Urinary bladder (tissue), 4 donors: ENCODE results near the gene ENHO. TPM values are rescaled to one million over a fixed set of nuclear protein-coding genes. Genes with fewer than 3 reads are reported as not detected.
"Not testable (repeated sequence)": the region's sequence is repeated elsewhere in the genome, so short reads cannot be mapped to it uniquely, and the experiment has no call there.

Source experiments
- DNase-seq: peaks from one replicate; pipeline ENCODE4 v3.0.0-alpha.2; 2015; ENCODE audit errors: extremely low spot score
- H3K27ac ChIP-seq: one replicate; pipeline ENCODE4 v1.5.1; 2013; ENCODE audit warnings: low read depth, mild to moderate bottlenecking, moderate library complexity
- H3K36me3 ChIP-seq: one replicate; pipeline ENCODE4 v1.6.1; 2013; ENCODE audit warnings: mild to moderate bottlenecking, moderate library complexity; ENCODE audit not compliant: insufficient read depth
- H3K4me1 ChIP-seq: one replicate; pipeline ENCODE4 v1.6.1; 2013; ENCODE audit warnings: mild to moderate bottlenecking, moderate library complexity; ENCODE audit not compliant: insufficient read depth
- H3K4me3 ChIP-seq: one replicate; pipeline ENCODE4 v1.5.1; 2013; ENCODE audit warnings: low read depth, low read length
- WGBS: extraction: QIAGEN DNeasy Blood & Tissue Kit; methylation state at CpG from one replicate; pipeline ENCODE4 v1.1.7; 2013; 5-methylcytosine and 5-hydroxymethylcytosine counted together
- polyA plus RNA-seq: library from polyadenylated mRNA; stranded (reverse); fragments of 200-250 nt; gene quantifications from one replicate; pipeline ENCODE4 v1.2.3, GENCODE V29; 2013
- total RNA-seq: library from RNA; depleted of rRNA; stranded (reverse); fragments of >200 nt; gene quantifications from one replicate; pipeline ENCODE4 v1.2.3, GENCODE V29; 2014
- donor health status: healthy with polysubstance abuse.
- donor health status: healthy.

The ENHO gene
- total and polyA plus RNA-seq, 2 donors, result 0.26 to 1.8 TPM

GRCh38 chr9:34532041-34532440 lies 9.3 kb upstream of the ENHO start:
- not testable (repeated sequence) for H3K4me1 ChIP-seq, H3K4me3 ChIP-seq, H3K27ac ChIP-seq, H3K36me3 ChIP-seq, DNase-seq
- WGBS, result 79% methylated on average over 8 of the region's 8 CpGs

GRCh38 chr9:34526026-34526425 lies 3.2 kb upstream of the ENHO start:
- no peak overlapping the region for H3K4me3 ChIP-seq
- WGBS, result 77% methylated on average over 2 of the region's 2 CpGs
- no peak overlapping the region for H3K27ac ChIP-seq
- no peak for DNase-seq
- H3K4me1 ChIP-seq, result no peaks in the 10 kb centered on the region
- no peaks in the 10 kb centered on the region for H3K36me3 ChIP-seq

- 70% methylated on average over 3 of the region's 3 CpGs for WGBS
- Histone ChIP-seq H3K27ac (no peak overlapping the region), H3K4me1 (no peaks in the 10 kb centered on the region), H3K4me3 (no peak overlapping the region), H3K36me3 (no peaks in the 10 kb centered on the region)
- DNase-seq, result no peak
Measured at GRCh38 chr9:34524349-34524748, 1.6 kb upstream of the ENHO start.

- no peaks in the 10 kb centered on the region for H3K36me3 ChIP-seq
- DNase-seq, result no peak
- 20% methylated on average over 31 of the region's 31 CpGs for WGBS
- H3K27ac ChIP-seq, result no peak overlapping the region
- peak overlapping the region; percentile 52 for H3K4me3 ChIP-seq
- no peaks in the 10 kb centered on the region for H3K4me1 ChIP-seq
Measured at GRCh38 chr9:34522091-34522887, 501 bp downstream of the ENHO start.

- Histone ChIP-seq H3K27ac (no peak overlapping the region), H3K4me1 (no peaks in the 10 kb centered on the region), H3K36me3 (no peaks in the 10 kb centered on the region), H3K4me3 (no peak overlapping the region)
- WGBS, result 95% methylated on average over 11 of the region's 11 CpGs
- no peak for DNase-seq
Measured at GRCh38 chr9:34521406-34522045, 1.3 kb downstream of the ENHO start.

GRCh38 chr9:34520505-34521385 lies 2.0 kb downstream of the ENHO start:
- 94% methylated on average over 6 of the region's 6 CpGs for WGBS
- DNase-seq, result no peak
- Histone ChIP-seq H3K4me3 (no peak overlapping the region), H3K36me3 (no peaks in the 10 kb centered on the region), H3K4me1 (no peaks in the 10 kb centered on the region), H3K27ac (no peak overlapping the region)

GRCh38 chr9:34520096-34520495 lies 2.7 kb downstream of the ENHO start:
- 85% methylated on average over 6 of the region's 6 CpGs for WGBS
- no peak for DNase-seq
- H3K36me3 ChIP-seq, result no peaks in the 10 kb centered on the region
- H3K4me1 ChIP-seq, result no peaks in the 10 kb centered on the region
- H3K27ac ChIP-seq, result no peak overlapping the region
- H3K4me3 ChIP-seq, result no peak overlapping the region

- Histone ChIP-seq H3K27ac (no peak overlapping the region), H3K36me3 (no peaks in the 10 kb centered on the region), H3K4me1 (no peaks in the 10 kb centered on the region), H3K4me3 (no peak overlapping the region)
- DNase-seq, result no peak
- 87% methylated on average over 2 of the region's 2 CpGs for WGBS
Measured at GRCh38 chr9:34519321-34520020, 3.3 kb downstream of the ENHO start.

- 80% methylated on average over 2 of the region's 2 CpGs for WGBS
- Histone ChIP-seq H3K36me3 (no peaks in the 10 kb centered on the region), H3K4me1 (no peaks in the 10 kb centered on the region), H3K4me3 (no peak overlapping the region), H3K27ac (no peak overlapping the region)
- DNase-seq, result no peak
Measured at GRCh38 chr9:34518896-34519295, 3.9 kb downstream of the ENHO start.

- no peak for DNase-seq
- no peaks in the 10 kb centered on the region for H3K4me1 ChIP-seq
- no peak overlapping the region for H3K27ac ChIP-seq
- WGBS, result 77% methylated on average over 6 of the region's 6 CpGs
- H3K36me3 ChIP-seq, result no peaks in the 10 kb centered on the region
- no peak overlapping the region for H3K4me3 ChIP-seq
Measured at GRCh38 chr9:34518110-34518616, 4.6 kb downstream of the ENHO start.

GRCh38 chr9:34517185-34517584 lies 5.6 kb downstream of the ENHO start:
- Histone ChIP-seq H3K36me3 (no peaks in the 10 kb centered on the region), H3K4me1 (no peaks in the 10 kb centered on the region), H3K27ac (no peak overlapping the region), H3K4me3 (no peak overlapping the region)
- no peak for DNase-seq
- WGBS, result 89% methylated on average over 7 of the region's 7 CpGs

- H3K4me1 ChIP-seq, result no peaks in the 10 kb centered on the region
- H3K36me3 ChIP-seq, result no peaks in the 10 kb centered on the region
- H3K4me3 ChIP-seq, result no peak overlapping the region
- no peak for DNase-seq
- WGBS, result 94% methylated on average over 3 of the region's 3 CpGs
- no peak overlapping the region for H3K27ac ChIP-seq
Measured at GRCh38 chr9:34515959-34516358, 6.8 kb downstream of the ENHO start.

GRCh38 chr9:34514816-34515215 lies 8.0 kb downstream of the ENHO start:
- no peak for DNase-seq
- H3K4me3 ChIP-seq, result no peak overlapping the region
- no peak overlapping the region for H3K27ac ChIP-seq
- no peaks in the 10 kb centered on the region for H3K36me3 ChIP-seq
- no peaks in the 10 kb centered on the region for H3K4me1 ChIP-seq
- WGBS, result 92% methylated on average over 3 of the region's 3 CpGs
